Astrocyte (in vitro differentiated cells and primary cell): Measurements from ENCODE around the gene NES. TPM values are rescaled to one million over a fixed set of nuclear protein-coding genes. Genes with fewer than 3 reads are reported as not detected.

ENCODE experiments used
- DNase-seq: peaks from one replicate; pipeline ENCODE4 v3.0.0-alpha.2; 2010; ENCODE audit warnings: low read depth
- FAIRE-seq: peaks from 2 replicates; lab custom pipeline; 2011; peaks lifted over from hg19 to GRCh38; lab: Jason Lieb, UNC
- H2AFZ ChIP-seq: 2 replicates; pipeline ENCODE4 v1.6.0; 2012; ENCODE audit warnings: low read depth, low read length, inconsistent platforms
- H3K27ac ChIP-seq: 2 replicates; pipeline ENCODE4 v1.5.1; 2011; ENCODE audit warnings: low read depth, low read length, inconsistent platforms
- H3K27me3 ChIP-seq: 2 replicates; pipeline ENCODE4 v1.6.0; 2011; ENCODE audit warnings: low read length, inconsistent platforms; ENCODE audit not compliant: insufficient read depth
- H3K36me3 ChIP-seq: 2 replicates; pipeline ENCODE4 v1.5.1; 2011; ENCODE audit warnings: low read length, inconsistent platforms; ENCODE audit not compliant: insufficient read depth
- H3K4me1 ChIP-seq: 2 replicates; pipeline ENCODE4 v1.5.1; 2011; ENCODE audit warnings: low read length, inconsistent platforms; ENCODE audit not compliant: insufficient read depth
- H3K4me2 ChIP-seq: 2 replicates; pipeline ENCODE4 v1.6.0; 2012; ENCODE audit warnings: low read length, inconsistent platforms
- H3K4me3 ChIP-seq: 2 replicates; pipeline ENCODE4 v1.5.1; 2011; ENCODE audit warnings: low read depth, mild to moderate bottlenecking, low read length, inconsistent platforms; ENCODE audit not compliant: insufficient read depth
- H3K79me2 ChIP-seq: 2 replicates; pipeline ENCODE4 v1.6.0; 2012; ENCODE audit warnings: mild to moderate bottlenecking, low read length, inconsistent platforms; ENCODE audit not compliant: insufficient read depth
- H3K9ac ChIP-seq: 2 replicates; pipeline ENCODE4 v1.6.0; 2012; ENCODE audit warnings: mild to moderate bottlenecking, low read length, inconsistent platforms
- H3K9me3 ChIP-seq: 2 replicates; pipeline ENCODE4 v1.5.1; 2012; ENCODE audit warnings: low read depth, mild to moderate bottlenecking, low read length, inconsistent platforms; ENCODE audit not compliant: insufficient read depth
- H4K20me1 ChIP-seq: 2 replicates; pipeline ENCODE4 v1.6.0; 2012; ENCODE audit warnings: low read length, inconsistent platforms; ENCODE audit not compliant: insufficient read depth
- H3K27ac Mint-ChIP-seq: one replicate; pipeline ENCODE4 v1.8.0; 2021; ENCODE audit warnings: mild to moderate bottlenecking, mixed read lengths; ENCODE audit not compliant: unreplicated experiment
- H3K27me3 Mint-ChIP-seq: one replicate; pipeline ENCODE4 v1.8.0; 2021; ENCODE audit warnings: low read depth, mixed read lengths; ENCODE audit not compliant: unreplicated experiment
- H3K36me3 Mint-ChIP-seq: one replicate; pipeline ENCODE4 v1.8.0; 2021; ENCODE audit warnings: low read depth, mixed read lengths; ENCODE audit not compliant: unreplicated experiment
- H3K4me1 Mint-ChIP-seq: one replicate; pipeline ENCODE4 v1.8.0; 2021; ENCODE audit warnings: low read depth, mixed read lengths; ENCODE audit not compliant: unreplicated experiment
- H3K4me3 Mint-ChIP-seq: one replicate; pipeline ENCODE4 v1.8.0; 2021; ENCODE audit warnings: mild to moderate bottlenecking, moderate library complexity, mixed read lengths; ENCODE audit not compliant: unreplicated experiment
- H3K9me3 Mint-ChIP-seq: one replicate; pipeline ENCODE4 v1.8.0; 2021; ENCODE audit warnings: mild to moderate bottlenecking, mixed read lengths; ENCODE audit not compliant: unreplicated experiment
- EZH2 ChIP-seq: IDR thresholded peaks from 2 replicates; pipeline ENCODE4 v1.6.1; 2012; ENCODE audit warnings: mild to moderate bottlenecking, low read length, inconsistent platforms; ENCODE audit not compliant: insufficient read depth
- total RNA-seq: library from RNA; stranded (reverse); gene quantifications from 2 replicates; pipeline ENCODE4 v1.2.1, GENCODE V29; 2021
- TF ChIP-seq, protein P1 (sequence below): IDR thresholded peaks from 2 replicates; pipeline ENCODE4 v1.5.1; 2011; ENCODE audit warnings: low read depth, mild to moderate bottlenecking, inconsistent platforms, low read length, moderate library complexity; ENCODE audit not compliant: insufficient read depth

The NES gene
- total RNA-seq, 1 donor from 2014 or later: 310 TPM

DNA sequence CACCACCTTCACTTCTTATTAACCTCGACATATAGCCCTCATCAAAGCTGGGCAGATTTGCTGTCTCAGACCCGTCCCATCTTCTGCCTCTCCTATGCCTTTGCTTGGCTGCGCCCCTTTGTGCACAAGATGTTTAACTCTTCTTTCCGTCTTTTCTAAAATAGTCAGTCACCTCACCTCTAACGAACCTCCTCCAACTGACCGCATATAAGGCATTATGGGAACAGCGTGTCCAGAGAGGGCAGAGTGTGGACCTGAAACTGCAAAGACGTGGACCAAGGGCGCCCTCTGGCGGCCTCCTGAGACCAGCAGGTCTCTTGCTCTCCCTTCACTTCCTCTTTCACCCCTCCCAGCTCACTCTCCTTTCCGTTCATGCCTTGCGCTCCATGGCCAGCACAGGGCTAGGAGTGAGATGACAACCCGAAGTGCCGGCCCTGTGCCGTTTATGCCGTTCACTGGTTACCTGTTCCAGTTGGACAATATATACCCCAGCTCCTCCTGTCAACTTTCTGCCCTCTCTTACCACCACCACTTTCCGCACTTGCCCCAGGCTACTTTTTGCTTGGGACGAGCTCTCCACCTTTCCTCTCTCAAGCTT is 48.6 kb upstream of the NES start:
- H3K27me3 Mint-ChIP-seq: no peaks in the 10 kb centered on the region
- TF ChIP-seq, protein P1, sequence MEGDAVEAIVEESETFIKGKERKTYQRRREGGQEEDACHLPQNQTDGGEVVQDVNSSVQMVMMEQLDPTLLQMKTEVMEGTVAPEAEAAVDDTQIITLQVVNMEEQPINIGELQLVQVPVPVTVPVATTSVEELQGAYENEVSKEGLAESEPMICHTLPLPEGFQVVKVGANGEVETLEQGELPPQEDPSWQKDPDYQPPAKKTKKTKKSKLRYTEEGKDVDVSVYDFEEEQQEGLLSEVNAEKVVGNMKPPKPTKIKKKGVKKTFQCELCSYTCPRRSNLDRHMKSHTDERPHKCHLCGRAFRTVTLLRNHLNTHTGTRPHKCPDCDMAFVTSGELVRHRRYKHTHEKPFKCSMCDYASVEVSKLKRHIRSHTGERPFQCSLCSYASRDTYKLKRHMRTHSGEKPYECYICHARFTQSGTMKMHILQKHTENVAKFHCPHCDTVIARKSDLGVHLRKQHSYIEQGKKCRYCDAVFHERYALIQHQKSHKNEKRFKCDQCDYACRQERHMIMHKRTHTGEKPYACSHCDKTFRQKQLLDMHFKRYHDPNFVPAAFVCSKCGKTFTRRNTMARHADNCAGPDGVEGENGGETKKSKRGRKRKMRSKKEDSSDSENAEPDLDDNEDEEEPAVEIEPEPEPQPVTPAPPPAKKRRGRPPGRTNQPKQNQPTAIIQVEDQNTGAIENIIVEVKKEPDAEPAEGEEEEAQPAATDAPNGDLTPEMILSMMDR: peak; percentile 99
- no peak for TF ChIP-seq EZH2
- Histone ChIP-seq H3K4me3 (peak overlapping the region; percentile 100), H3K36me3 (peaks cover 23% of the 10 kb centered on the region), H3K79me2 (peaks cover 77% of the 10 kb centered on the region), H3K4me2 (peak overlapping the region; percentile 95), H3K27me3 (no peaks in the 10 kb centered on the region), H3K4me1 (peaks cover 31% of the 10 kb centered on the region), H4K20me1 (peaks cover 60% of the 10 kb centered on the region), H3K9ac (peak overlapping the region; percentile 97), H2AFZ (no peak overlapping the region), H3K9me3 (no peaks in the 10 kb centered on the region), H3K27ac (no peak overlapping the region)
- no peak for FAIRE-seq
- no peak overlapping the region for H3K4me3 Mint-ChIP-seq
- peaks cover 12% of the 10 kb centered on the region for H3K36me3 Mint-ChIP-seq
- peak; percentile 64 for DNase-seq
- peaks cover 3% of the 10 kb centered on the region for H3K4me1 Mint-ChIP-seq
- H3K9me3 Mint-ChIP-seq: no peaks in the 10 kb centered on the region
- no peak overlapping the region for H3K27ac Mint-ChIP-seq

GRCh38 chr1:156721535-156721934 is 44.3 kb upstream of the NES start:
- H3K4me3 ChIP-seq: no peak overlapping the region
- Mint-ChIP-seq H3K4me1 (peaks cover 3% of the 10 kb centered on the region), H3K9me3 (no peaks in the 10 kb centered on the region), H3K27me3 (no peaks in the 10 kb centered on the region), H3K4me3 (no peak overlapping the region), H3K27ac (peak overlapping the region; percentile 47), H3K36me3 (peaks cover 19% of the 10 kb centered on the region)
- no peak overlapping the region for H2AFZ ChIP-seq
- H3K4me2 ChIP-seq: no peak overlapping the region
- DNase-seq (no peak), FAIRE-seq (no peak)
- H3K79me2 ChIP-seq: peaks cover 48% of the 10 kb centered on the region
- no peak overlapping the region for H3K9ac ChIP-seq
- TF ChIP-seq EZH2: no peak
- TF ChIP-seq, protein P1: no peak
- H4K20me1 ChIP-seq: peaks cover 50% of the 10 kb centered on the region
- peaks cover 27% of the 10 kb centered on the region for H3K36me3 ChIP-seq
- H3K9me3 ChIP-seq: no peaks in the 10 kb centered on the region
- no peak overlapping the region for H3K27ac ChIP-seq
- peaks cover 17% of the 10 kb centered on the region for H3K4me1 ChIP-seq
- H3K27me3 ChIP-seq: no peaks in the 10 kb centered on the region

DNA sequence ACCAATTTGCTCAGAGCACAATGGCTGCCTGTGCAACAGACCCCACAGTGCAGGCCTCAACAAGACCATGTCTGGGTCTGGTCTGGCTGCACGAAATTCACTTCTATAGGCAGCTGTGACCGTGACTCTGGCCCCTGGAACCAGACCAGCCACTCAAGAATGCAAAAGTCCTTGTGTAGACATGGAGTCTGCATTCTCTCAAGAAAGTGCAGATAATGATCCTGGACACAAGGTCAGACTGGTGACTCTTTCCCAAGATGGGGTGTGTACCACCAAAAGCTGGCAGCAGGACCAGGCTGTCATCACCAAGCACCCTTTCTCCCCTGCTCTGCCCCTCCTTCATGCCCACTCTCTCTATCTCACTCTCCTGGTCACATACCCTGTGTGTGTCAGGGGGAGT is 43.9 kb upstream of the NES start:
- FAIRE-seq: no peak
- DNase-seq: no peak
- Histone ChIP-seq H2AFZ (no peak overlapping the region), H3K4me1 (peaks cover 13% of the 10 kb centered on the region), H4K20me1 (peaks cover 46% of the 10 kb centered on the region), H3K9me3 (no peaks in the 10 kb centered on the region), H3K27me3 (no peaks in the 10 kb centered on the region), H3K9ac (no peak overlapping the region), H3K79me2 (peaks cover 44% of the 10 kb centered on the region), H3K4me3 (no peak overlapping the region), H3K27ac (no peak overlapping the region), H3K36me3 (peaks cover 27% of the 10 kb centered on the region), H3K4me2 (no peak overlapping the region)
- Mint-ChIP-seq H3K27me3 (no peaks in the 10 kb centered on the region), H3K27ac (peak overlapping the region; percentile 47), H3K4me3 (no peak overlapping the region), H3K4me1 (peaks cover 3% of the 10 kb centered on the region), H3K9me3 (no peaks in the 10 kb centered on the region), H3K36me3 (peaks cover 21% of the 10 kb centered on the region)
- TF ChIP-seq, protein P1: no peak
- no peak for TF ChIP-seq EZH2
